GM23338 (cell line): ENCODE results near the gene CTNNAL1. TPM values are rescaled to one million over a fixed set of nuclear protein-coding genes. Genes with fewer than 3 reads are reported as not detected.

Experiments
- ATAC-seq: fragments of 200-7000 bp; cut with Tn5 transposase; 3 replicates; pipeline ENCODE4 v1.9.1; 2020
- DNase-seq: peaks from one replicate; pipeline ENCODE4 v3.0.0-alpha.2; 2015; ENCODE audit warnings: low spot score
- H2AFZ ChIP-seq: fragments of 200-600 bp; sonication (generic); 2 replicates; pipeline ENCODE4 v1.8.0; 2016; ENCODE audit warnings: antibody characterized with exemption, mild to moderate bottlenecking, moderate library complexity
- H3F3A ChIP-seq: fragments of 200-600 bp; sonication (generic); replicated peaks from 2 replicates; pipeline ENCODE4 v1.8.0; 2017; ENCODE audit warnings: antibody characterized with exemption, mixed run types, low read depth
- H3K27ac ChIP-seq: fragments of 200-600 bp; sonication (generic); 2 replicates; pipeline ENCODE4 v1.6.1; 2016; ENCODE audit warnings: low read depth
- H3K27me3 ChIP-seq: fragments of 200-600 bp; sonication (generic); 2 replicates; pipeline ENCODE4 v1.8.0; 2016; ENCODE audit warnings: mild to moderate bottlenecking, mixed run types, moderate library complexity; ENCODE audit not compliant: insufficient read depth
- H3K36me3 ChIP-seq: fragments of 200-600 bp; sonication (generic); 2 replicates; pipeline ENCODE4 v1.8.0; 2016; ENCODE audit warnings: mild to moderate bottlenecking; ENCODE audit not compliant: insufficient read depth
- H3K4me1 ChIP-seq: fragments of 200-600 bp; sonication (generic); 2 replicates; pipeline ENCODE4 v1.8.0; 2016; ENCODE audit warnings: mild to moderate bottlenecking, moderate library complexity; ENCODE audit not compliant: insufficient read depth
- H3K4me2 ChIP-seq: fragments of 200-600 bp; sonication (generic); 2 replicates; pipeline ENCODE4 v1.7.1; 2017; ENCODE audit warnings: mixed run types
- H3K4me3 ChIP-seq: fragments of 200-600 bp; sonication (generic); 2 replicates; pipeline ENCODE4 v1.6.1; 2016; ENCODE audit warnings: mixed run types
- H3K79me2 ChIP-seq: fragments of 200-600 bp; sonication (generic); replicated peaks from 2 replicates; pipeline ENCODE4 v1.8.0; 2017; ENCODE audit warnings: mild to moderate bottlenecking; ENCODE audit not compliant: insufficient read depth
- H3K9me2 ChIP-seq: fragments of 200-600 bp; sonication (generic); 2 replicates; pipeline ENCODE4 v1.8.0; 2017; ENCODE audit not compliant: insufficient read depth
- H4K20me1 ChIP-seq: fragments of 200-600 bp; sonication (generic); replicated peaks from 2 replicates; pipeline ENCODE4 v1.8.0; 2017; ENCODE audit warnings: mild to moderate bottlenecking; ENCODE audit not compliant: insufficient read depth
- H3K27ac Mint-ChIP-seq: 2 replicates; pipeline ENCODE4 v1.8.0; 2020; ENCODE audit warnings: inconsistent platforms, mild to moderate bottlenecking, moderate library complexity, mixed read lengths
- H3K27me3 Mint-ChIP-seq: 3 replicates; pipeline ENCODE4 v1.8.0; 2022; ENCODE audit warnings: low read depth, mild to moderate bottlenecking, moderate library complexity, mixed read lengths, inconsistent platforms; ENCODE audit not compliant: insufficient read depth, poor library complexity
- H3K36me3 Mint-ChIP-seq: 3 replicates; pipeline ENCODE4 v1.8.0; 2021; ENCODE audit warnings: low read depth, mild to moderate bottlenecking, inconsistent platforms, moderate library complexity, mixed read lengths
- H3K4me1 Mint-ChIP-seq: 3 replicates; pipeline ENCODE4 v1.8.0; 2020; ENCODE audit warnings: mild to moderate bottlenecking, inconsistent platforms, mixed read lengths
- H3K4me3 Mint-ChIP-seq: 3 replicates; pipeline ENCODE4 v1.8.0; 2021; ENCODE audit warnings: moderate library complexity, mild to moderate bottlenecking, inconsistent platforms, mixed read lengths
- H3K9me3 Mint-ChIP-seq: 3 replicates; pipeline ENCODE4 v1.8.0; 2020; ENCODE audit warnings: moderate library complexity, mild to moderate bottlenecking, inconsistent platforms, mixed read lengths
- NANOG ChIP-seq: IDR thresholded peaks from 2 replicates; pipeline ENCODE4 v1.6.1; 2016; ENCODE audit warnings: antibody characterized with exemption, borderline replicate concordance
- ZNF331 ChIP-seq: fragments of 250-450 bp; sonication (Bioruptor Pico); IDR thresholded peaks from 2 replicates; pipeline ENCODE4 v1.5.0; 2020; ENCODE audit warnings: low read depth, mild to moderate bottlenecking, moderate library complexity
- polyA plus RNA-seq: library from polyadenylated mRNA; unstranded; fragments of >200 nt; fragmentation: Nextera tagmentation; extraction: Ambion mirVana; gene quantifications from 2 replicates; pipeline ENCODE4 v1.2.1, GENCODE V29; 2016
- total RNA-seq: library from RNA; depleted of rRNA; stranded (reverse); fragments of >200 nt; shearing (Covaris generic); gene quantifications from 2 replicates; pipeline ENCODE4 v1.2.3, GENCODE V29; 2014
- TF ChIP-seq, protein P1 (sequence below): fragments of 250-450 bp; sonication (Bioruptor Pico); IDR thresholded peaks from 2 replicates; pipeline ENCODE4 v1.5.0; 2020; ENCODE audit warnings: mild to moderate bottlenecking, moderate library complexity
- TF ChIP-seq, protein P2 (sequence below), 2 experiments: fragments of 200-600 bp in 1 of 2; sonication (generic) in 1 of 2; conservative IDR thresholded peaks; 2 replicates each; pipeline versions ENCODE4 v1.5.1 to v1.6.1; 2016 to 2017; ENCODE audit warnings: antibody characterized with exemption in 2 of 2, low read depth in 2 of 2, mild to moderate bottlenecking in 2 of 2, moderate library complexity in 1 of 2

Gene CTNNAL1
- total and polyA plus RNA-seq, 2 experiments from 2014 or later, result 63.0 to 211 TPM

DNA sequence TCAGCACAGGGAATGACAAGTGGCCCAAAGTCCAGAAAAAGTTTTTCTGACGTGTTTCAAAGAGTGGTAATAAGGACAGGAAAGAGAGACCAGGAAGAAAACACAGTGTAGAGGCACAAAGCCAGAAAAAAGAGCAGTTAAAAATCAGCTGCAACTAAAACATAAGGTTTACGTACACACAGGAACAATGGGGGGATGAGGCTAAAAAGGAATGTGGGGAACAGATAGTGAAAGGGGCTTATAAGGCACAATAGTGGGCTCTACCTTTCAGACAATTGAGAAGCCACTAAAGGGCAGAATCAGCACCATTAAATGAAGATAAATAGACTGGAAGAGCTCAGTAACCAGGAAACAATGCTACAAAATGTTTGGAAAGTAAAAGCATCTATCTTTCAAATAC is 84.9 kb downstream of the CTNNAL1 start (continued):
- TF ChIP-seq, protein P1, sequence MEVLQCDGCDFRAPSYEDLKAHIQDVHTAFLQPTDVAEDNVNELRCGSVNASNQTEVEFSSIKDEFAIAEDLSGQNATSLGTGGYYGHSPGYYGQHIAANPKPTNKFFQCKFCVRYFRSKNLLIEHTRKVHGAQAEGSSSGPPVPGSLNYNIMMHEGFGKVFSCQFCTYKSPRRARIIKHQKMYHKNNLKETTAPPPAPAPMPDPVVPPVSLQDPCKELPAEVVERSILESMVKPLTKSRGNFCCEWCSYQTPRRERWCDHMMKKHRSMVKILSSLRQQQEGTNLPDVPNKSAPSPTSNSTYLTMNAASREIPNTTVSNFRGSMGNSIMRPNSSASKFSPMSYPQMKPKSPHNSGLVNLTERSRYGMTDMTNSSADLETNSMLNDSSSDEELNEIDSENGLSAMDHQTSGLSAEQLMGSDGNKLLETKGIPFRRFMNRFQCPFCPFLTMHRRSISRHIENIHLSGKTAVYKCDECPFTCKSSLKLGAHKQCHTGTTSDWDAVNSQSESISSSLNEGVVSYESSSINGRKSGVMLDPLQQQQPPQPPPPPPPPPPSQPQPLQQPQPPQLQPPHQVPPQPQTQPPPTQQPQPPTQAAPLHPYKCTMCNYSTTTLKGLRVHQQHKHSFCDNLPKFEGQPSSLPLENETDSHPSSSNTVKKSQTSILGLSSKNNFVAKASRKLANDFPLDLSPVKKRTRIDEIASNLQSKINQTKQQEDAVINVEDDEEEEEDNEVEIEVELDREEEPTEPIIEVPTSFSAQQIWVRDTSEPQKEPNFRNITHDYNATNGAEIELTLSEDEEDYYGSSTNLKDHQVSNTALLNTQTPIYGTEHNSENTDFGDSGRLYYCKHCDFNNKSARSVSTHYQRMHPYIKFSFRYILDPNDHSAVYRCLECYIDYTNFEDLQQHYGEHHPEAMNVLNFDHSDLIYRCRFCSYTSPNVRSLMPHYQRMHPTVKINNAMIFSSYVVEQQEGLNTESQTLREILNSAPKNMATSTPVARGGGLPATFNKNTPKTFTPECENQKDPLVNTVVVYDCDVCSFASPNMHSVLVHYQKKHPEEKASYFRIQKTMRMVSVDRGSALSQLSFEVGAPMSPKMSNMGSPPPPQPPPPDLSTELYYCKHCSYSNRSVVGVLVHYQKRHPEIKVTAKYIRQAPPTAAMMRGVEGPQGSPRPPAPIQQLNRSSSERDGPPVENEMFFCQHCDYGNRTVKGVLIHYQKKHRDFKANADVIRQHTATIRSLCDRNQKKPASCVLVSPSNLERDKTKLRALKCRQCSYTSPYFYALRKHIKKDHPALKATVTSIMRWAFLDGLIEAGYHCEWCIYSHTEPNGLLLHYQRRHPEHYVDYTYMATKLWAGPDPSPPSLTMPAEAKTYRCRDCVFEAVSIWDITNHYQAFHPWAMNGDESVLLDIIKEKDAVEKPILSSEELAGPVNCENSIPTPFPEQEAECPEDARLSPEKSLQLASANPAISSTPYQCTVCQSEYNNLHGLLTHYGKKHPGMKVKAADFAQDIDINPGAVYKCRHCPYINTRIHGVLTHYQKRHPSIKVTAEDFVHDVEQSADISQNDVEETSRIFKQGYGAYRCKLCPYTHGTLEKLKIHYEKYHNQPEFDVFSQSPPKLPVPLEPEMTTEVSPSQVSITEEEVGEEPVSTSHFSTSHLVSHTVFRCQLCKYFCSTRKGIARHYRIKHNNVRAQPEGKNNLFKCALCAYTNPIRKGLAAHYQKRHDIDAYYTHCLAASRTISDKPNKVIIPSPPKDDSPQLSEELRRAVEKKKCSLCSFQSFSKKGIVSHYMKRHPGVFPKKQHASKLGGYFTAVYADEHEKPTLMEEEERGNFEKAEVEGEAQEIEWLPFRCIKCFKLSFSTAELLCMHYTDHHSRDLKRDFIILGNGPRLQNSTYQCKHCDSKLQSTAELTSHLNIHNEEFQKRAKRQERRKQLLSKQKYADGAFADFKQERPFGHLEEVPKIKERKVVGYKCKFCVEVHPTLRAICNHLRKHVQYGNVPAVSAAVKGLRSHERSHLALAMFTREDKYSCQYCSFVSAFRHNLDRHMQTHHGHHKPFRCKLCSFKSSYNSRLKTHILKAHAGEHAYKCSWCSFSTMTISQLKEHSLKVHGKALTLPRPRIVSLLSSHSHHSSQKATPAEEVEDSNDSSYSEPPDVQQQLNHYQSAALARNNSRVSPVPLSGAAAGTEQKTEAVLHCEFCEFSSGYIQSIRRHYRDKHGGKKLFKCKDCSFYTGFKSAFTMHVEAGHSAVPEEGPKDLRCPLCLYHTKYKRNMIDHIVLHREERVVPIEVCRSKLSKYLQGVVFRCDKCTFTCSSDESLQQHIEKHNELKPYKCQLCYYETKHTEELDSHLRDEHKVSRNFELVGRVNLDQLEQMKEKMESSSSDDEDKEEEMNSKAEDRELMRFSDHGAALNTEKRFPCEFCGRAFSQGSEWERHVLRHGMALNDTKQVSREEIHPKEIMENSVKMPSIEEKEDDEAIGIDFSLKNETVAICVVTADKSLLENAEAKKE, result no peak

DNA sequence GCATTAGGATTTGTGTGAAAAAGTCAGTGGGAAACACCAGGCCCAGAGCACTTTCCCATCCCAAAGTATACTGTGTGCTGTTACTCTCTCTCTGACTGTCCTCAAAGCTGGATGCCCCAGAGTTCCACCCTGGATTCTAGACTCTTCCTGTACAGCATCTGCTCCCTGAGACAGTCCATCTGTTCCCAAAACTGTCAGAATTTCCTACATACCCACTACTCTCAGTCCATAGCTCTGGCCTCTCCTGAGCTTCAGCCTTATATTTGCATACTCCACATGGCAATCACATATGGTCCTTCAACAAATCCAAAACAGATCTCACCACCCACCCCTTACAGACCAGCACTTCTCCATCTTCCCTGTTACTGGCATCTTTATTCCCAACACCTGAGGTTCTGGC is 88.8 kb downstream of the CTNNAL1 start:
- Histone ChIP-seq H3K4me2 (no peak overlapping the region), H3K4me3 (no peak overlapping the region), H3K36me3 (peaks cover 31% of the 10 kb centered on the region), H3K4me1 (no peaks in the 10 kb centered on the region), H4K20me1 (peaks cover 11% of the 10 kb centered on the region), H3K27me3 (no peaks in the 10 kb centered on the region), H3K79me2 (no peaks in the 10 kb centered on the region), H3F3A (no peaks in the 10 kb centered on the region), H3K9me2 (no peaks in the 10 kb centered on the region), H2AFZ (no peak overlapping the region), H3K27ac (no peak overlapping the region)
- TF ChIP-seq NANOG (no peak), ZNF331 (CRISPR knock-in tag) (no peak)
- TF ChIP-seq, protein P2, sequence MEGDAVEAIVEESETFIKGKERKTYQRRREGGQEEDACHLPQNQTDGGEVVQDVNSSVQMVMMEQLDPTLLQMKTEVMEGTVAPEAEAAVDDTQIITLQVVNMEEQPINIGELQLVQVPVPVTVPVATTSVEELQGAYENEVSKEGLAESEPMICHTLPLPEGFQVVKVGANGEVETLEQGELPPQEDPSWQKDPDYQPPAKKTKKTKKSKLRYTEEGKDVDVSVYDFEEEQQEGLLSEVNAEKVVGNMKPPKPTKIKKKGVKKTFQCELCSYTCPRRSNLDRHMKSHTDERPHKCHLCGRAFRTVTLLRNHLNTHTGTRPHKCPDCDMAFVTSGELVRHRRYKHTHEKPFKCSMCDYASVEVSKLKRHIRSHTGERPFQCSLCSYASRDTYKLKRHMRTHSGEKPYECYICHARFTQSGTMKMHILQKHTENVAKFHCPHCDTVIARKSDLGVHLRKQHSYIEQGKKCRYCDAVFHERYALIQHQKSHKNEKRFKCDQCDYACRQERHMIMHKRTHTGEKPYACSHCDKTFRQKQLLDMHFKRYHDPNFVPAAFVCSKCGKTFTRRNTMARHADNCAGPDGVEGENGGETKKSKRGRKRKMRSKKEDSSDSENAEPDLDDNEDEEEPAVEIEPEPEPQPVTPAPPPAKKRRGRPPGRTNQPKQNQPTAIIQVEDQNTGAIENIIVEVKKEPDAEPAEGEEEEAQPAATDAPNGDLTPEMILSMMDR (conservative IDR thresholded peaks at IDR 0.05; ENCODE audit: low read depth in 2 of 2), result no peak
- no peaks in the 10 kb centered on the region for H3K9me3 Mint-ChIP-seq
- no peak overlapping the region for H3K27ac Mint-ChIP-seq
- no peak overlapping the region for H3K4me3 Mint-ChIP-seq
- peaks cover 1% of the 10 kb centered on the region for H3K27me3 Mint-ChIP-seq
- no peak for ATAC-seq
- H3K4me1 Mint-ChIP-seq, result no peaks in the 10 kb centered on the region
- no peak for DNase-seq
- H3K36me3 Mint-ChIP-seq, result peaks cover 39% of the 10 kb centered on the region
